Measurements from ENCODE around the gene PLBD2. TPM values are rescaled to one million over a fixed set of nuclear protein-coding genes. Genes with fewer than 3 reads are reported as not detected.

PLBD2 gene
- total RNA-seq, 1 experiment from 2014 or later: 36.8 TPM

- ChIA-PET POLR2A (ENCODE audit: low non-redundant PET) (no interaction called here), CTCF (interaction anchor here (0.7 to 1.4 kb wide), 10 partner anchors 9 to 1230 kb away, joined by 3 to 7 read pairs (median 4); partner anchors contain the start of genes SLC8B1 and TPCN1)
- peak; percentile 58 for DNase-seq (ENCODE audit: low spot score)
- no peak for TF ChIP-seq EZH2 (IDR thresholded peaks at IDR 0.05; ENCODE audit: borderline replicate concordance, low read depth, low read length, poor library complexity, severe bottlenecking)
- TF ChIP-seq CTCF (conservative IDR thresholded peaks at IDR 0.05; ENCODE audit: low read depth, low read length): peak; percentile 94
- no peaks in the 10 kb centered on the region for H3K4me1 ChIP-seq (ENCODE audit: insufficient read depth, low read length, poor library complexity, severe bottlenecking)
- H3K27ac ChIP-seq (ENCODE audit: low read depth, low read length, poor library complexity, severe bottlenecking): no peak overlapping the region
- no peak overlapping the region for H3K4me3 ChIP-seq (ENCODE audit: low read depth, low read length, poor library complexity, severe bottlenecking)
- no TSS peak for BruUV-seq (replicated peaks)
- intact Hi-C loops (cut with micrococcal nuclease; ENCODE audit: unreplicated experiment): loop anchor here (1.0 to 10.0 kb wide), 3 partner anchors 112 to 370 kb away; partner anchors contain the start of gene DTX1
- no peaks in the 10 kb centered on the region for H3K36me3 ChIP-seq (ENCODE audit: insufficient read depth, low read length, poor library complexity, severe bottlenecking)
- peaks cover 3% of the 10 kb centered on the region for H3K27me3 ChIP-seq (replicated peaks; ENCODE audit: insufficient read depth, low read depth, low read length, poor library complexity)
- no peaks in the 10 kb centered on the region for H3K9me3 ChIP-seq (ENCODE audit: low read depth, low read length, poor library complexity, severe bottlenecking)
Measured at GRCh38 chr12:113424915-113425823, 66.8 kb downstream of the PLBD2 start.

- H3K36me3 ChIP-seq (ENCODE audit: insufficient read depth, low read length, poor library complexity, severe bottlenecking): no peaks in the 10 kb centered on the region
- no TSS peak for BruUV-seq (replicated peaks)
- TF ChIP-seq CTCF (conservative IDR thresholded peaks at IDR 0.05; ENCODE audit: low read depth, low read length): no peak
- TF ChIP-seq EZH2 (IDR thresholded peaks at IDR 0.05; ENCODE audit: borderline replicate concordance, low read depth, low read length, poor library complexity, severe bottlenecking): no peak
- no peak overlapping the region for H3K4me3 ChIP-seq (ENCODE audit: low read depth, low read length, poor library complexity, severe bottlenecking)
- intact Hi-C loops (cut with micrococcal nuclease; ENCODE audit: unreplicated experiment): loop anchor here (1.0 to 10.0 kb wide), 3 partner anchors 113 to 371 kb away; partner anchors contain the start of gene DTX1
- ChIA-PET POLR2A (ENCODE audit: low non-redundant PET) (no interaction called here), CTCF (interaction anchor here (0.7 to 1.4 kb wide), 10 partner anchors 10 to 1229 kb away, joined by 3 to 7 read pairs (median 4); partner anchors contain the start of genes SLC8B1 and TPCN1)
- H3K4me1 ChIP-seq (ENCODE audit: insufficient read depth, low read length, poor library complexity, severe bottlenecking): no peaks in the 10 kb centered on the region
- no peaks in the 10 kb centered on the region for H3K9me3 ChIP-seq (ENCODE audit: low read depth, low read length, poor library complexity, severe bottlenecking)
- H3K27me3 ChIP-seq (replicated peaks; ENCODE audit: insufficient read depth, low read depth, low read length, poor library complexity): peaks cover 4% of the 10 kb centered on the region
- no peak for DNase-seq (ENCODE audit: low spot score)
- H3K27ac ChIP-seq (ENCODE audit: low read depth, low read length, poor library complexity, severe bottlenecking): no peak overlapping the region
Measured at GRCh38 chr12:113425960-113426453, 67.6 kb downstream of the PLBD2 start.

GRCh38 chr12:113427882-113428281, 69.5 kb downstream of the PLBD2 start:
- no peak for TF ChIP-seq CTCF (conservative IDR thresholded peaks at IDR 0.05; ENCODE audit: low read depth, low read length)
- no peak for TF ChIP-seq EZH2 (IDR thresholded peaks at IDR 0.05; ENCODE audit: borderline replicate concordance, low read depth, low read length, poor library complexity, severe bottlenecking)
- Histone ChIP-seq H3K4me3 (ENCODE audit: low read depth, low read length, poor library complexity, severe bottlenecking) (no peak overlapping the region), H3K4me1 (ENCODE audit: insufficient read depth, low read length, poor library complexity, severe bottlenecking) (no peaks in the 10 kb centered on the region), H3K9me3 (ENCODE audit: low read depth, low read length, poor library complexity, severe bottlenecking) (no peaks in the 10 kb centered on the region), H3K27ac (ENCODE audit: low read depth, low read length, poor library complexity, severe bottlenecking) (no peak overlapping the region), H3K36me3 (ENCODE audit: insufficient read depth, low read length, poor library complexity, severe bottlenecking) (no peaks in the 10 kb centered on the region), H3K27me3 (replicated peaks; ENCODE audit: insufficient read depth, low read depth, low read length, poor library complexity) (peaks cover 4% of the 10 kb centered on the region)
- intact Hi-C loops (cut with micrococcal nuclease; ENCODE audit: unreplicated experiment): loop anchor here (10.0 kb wide), 1 partner anchor 373 kb away; the partner anchor contains the start of gene DTX1
- DNase-seq (ENCODE audit: low spot score): no peak
- BruUV-seq (replicated peaks): no TSS peak
- CTCF ChIA-PET: no interaction called here
- POLR2A ChIA-PET (ENCODE audit: low non-redundant PET): no interaction called here

Measured in A673 (cell line).